ENCODE data around the gene ASB2. TPM values are rescaled to one million over a fixed set of nuclear protein-coding genes. Genes with fewer than 3 reads are reported as not detected.

ASB2 gene
- total and polyA plus RNA-seq, 2 of the 8 experiments (the other 6 are each of a cell fraction or from before 2014, with no cell fraction given): 1.0 to 2.1 TPM

DNA sequence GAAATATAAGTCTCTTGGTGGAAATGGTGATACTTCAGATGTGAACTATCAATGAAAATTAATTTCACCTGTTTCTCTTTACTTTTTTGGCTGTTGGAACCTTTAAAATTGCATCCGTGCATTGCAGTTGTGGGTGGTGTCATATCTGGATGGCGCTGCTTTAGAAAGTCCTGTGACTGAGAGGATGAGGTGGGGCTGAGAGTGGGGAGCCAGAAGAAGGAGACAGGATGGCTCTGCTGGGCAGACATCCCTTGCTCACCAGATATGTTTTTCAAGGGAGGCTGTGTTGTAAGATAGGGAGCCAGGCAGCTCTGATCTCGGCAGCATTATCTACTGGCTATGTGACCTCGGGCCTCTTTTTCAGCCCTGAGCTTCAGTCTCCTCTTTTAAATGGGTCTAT, 12.7 kb downstream of the ASB2 start:
- FAIRE-seq: no peak
- H3K4ac ChIP-seq (replicated peaks; ENCODE audit: insufficient read length, low read depth, low read length): no peak overlapping the region
- no peak overlapping the region for H3K4me3 ChIP-seq (ENCODE audit: extremely low read depth in 1 of 4, insufficient read depth in 2 of 4, low read depth in 3 of 4, low read length in 4 of 4)
- no peak overlapping the region for H2BK15ac ChIP-seq (ENCODE audit: low read length)
- no peak overlapping the region for H4K8ac ChIP-seq (ENCODE audit: extremely low read depth, insufficient read depth, low read length)
- no peak overlapping the region for H2AFZ ChIP-seq (ENCODE audit: low read length)
- H3K23me2 ChIP-seq (ENCODE audit: low read depth, low read length): peaks cover 3% of the 10 kb centered on the region; the same call in 1 of the 2 replicates
- H3K27me3 ChIP-seq (replicated peaks in 1 of 4; ENCODE audit: control insufficient read depth in 3 of 4, extremely low read depth in 1 of 4, insufficient read depth in 3 of 4, low read length in 3 of 4): peaks cover 0 to 1% (median 0%) of the 10 kb centered on the region in 4 experiments; a peak in 1 of 7 replicates
- H3K79me2 ChIP-seq (ENCODE audit: control insufficient read depth in 1 of 2, insufficient read depth in 2 of 2, low read length in 2 of 2): no peaks in the 10 kb centered on the region
- no peak overlapping the region for H4K5ac ChIP-seq (ENCODE audit: insufficient read length, low read depth, low read length)
- ChIA-PET CTCF (ENCODE audit: partially characterized antibody) (interaction anchor here (0.9 to 8.0 kb wide), 5 partner anchors 15 to 39 kb away, joined by 3 to 37 read pairs (median 4); no protein-coding TSS in a partner anchor), POLR2A (ENCODE audit: partially characterized antibody) (interaction anchor here (1.0 kb wide), 1 partner anchor 11 kb away, joined by 3 read pairs; no protein-coding TSS in a partner anchor)
- 85% methylated on average over 4 of the region's 4 CpGs; no CpG with 5 or more reads in 1 of the 2 experiments for WGBS, 2 experiments (ENCODE audit: extremely low coverage in 1 of 2, insufficient coverage in 1 of 2, insufficient read length in 1 of 2, insufficient replicate concordance in 2 of 2, low coverage in 1 of 2, low lambda C conversion rate in 2 of 2, missing lambda C conversion rate in 1 of 2)
- no peak for DNase-seq (ENCODE audit: low read depth in 1 of 2, low spot score in 2 of 2)
- no peak overlapping the region for H3K23ac ChIP-seq (ENCODE audit: insufficient read length)
- no peak overlapping the region for H2BK12ac ChIP-seq (ENCODE audit: low read depth, low read length)
- H4K20me1 ChIP-seq (replicated peaks in 1 of 2; ENCODE audit: control insufficient read depth in 1 of 2, insufficient read depth in 2 of 2, low read length in 2 of 2): no peaks in the 10 kb centered on the region
- H2BK120ac ChIP-seq (replicated peaks; ENCODE audit: low read depth, low read length): no peak overlapping the region
- H2AK5ac ChIP-seq (ENCODE audit: low read depth, low read length): no peak overlapping the region
- H3K18ac ChIP-seq (ENCODE audit: extremely low read depth, low read length): no peak overlapping the region
- no peak overlapping the region for H3K27ac ChIP-seq (ENCODE audit: low read depth, low read length)
- no peak overlapping the region for H2BK5ac ChIP-seq (ENCODE audit: low read depth, low read length)
- no peaks in the 10 kb centered on the region for H3K79me1 ChIP-seq (ENCODE audit: low read depth, low read length)
- no peak overlapping the region for H3K56ac ChIP-seq (replicated peaks; ENCODE audit: insufficient read length, low read depth, low read length)
- no peaks in the 10 kb centered on the region for H3K9me3 ChIP-seq (ENCODE audit: insufficient read depth in 2 of 2, low read depth in 1 of 2, low read length in 1 of 2)
- no peak overlapping the region for H3K14ac ChIP-seq (ENCODE audit: insufficient read length)
- H4K91ac ChIP-seq (replicated peaks; ENCODE audit: insufficient read length, low read length): no peak overlapping the region
- no peak overlapping the region for H2BK20ac ChIP-seq (ENCODE audit: low read length)
- peaks cover 0 to 7% (median 5%) of the 10 kb centered on the region in 4 experiments; a peak in 5 of 7 replicates for H3K4me1 ChIP-seq (replicated peaks in 1 of 4; ENCODE audit: control insufficient read depth in 3 of 4, insufficient read depth in 4 of 4, low read length in 3 of 4)
- no peaks in the 10 kb centered on the region for H3K36me3 ChIP-seq (ENCODE audit: control insufficient read depth in 2 of 4, insufficient read depth in 4 of 4, low read length in 3 of 4)
- no peak overlapping the region for H3K9ac ChIP-seq (replicated peaks in 1 of 4; ENCODE audit: extremely low read depth in 1 of 4, low read depth in 3 of 4, low read length in 3 of 4)
- no peak overlapping the region for H3K4me2 ChIP-seq (ENCODE audit: insufficient read depth in 1 of 2, low read depth in 2 of 2, low read length in 2 of 2)
- TF ChIP-seq SP2 (IDR thresholded peaks at IDR 0.05; ENCODE audit: low read length) (no peak), RFX5 (IDR thresholded peaks at IDR 0.05; ENCODE audit: borderline replicate concordance, low read depth, low read length) (no peak), SP1 (IDR thresholded peaks at IDR 0.05; ENCODE audit: low read depth, low read length) (no peak), NRF1 (IDR thresholded peaks at IDR 0.05; ENCODE audit: low read depth, low read length) (no peak), CHD1 (IDR thresholded peaks at IDR 0.05; ENCODE audit: low read depth, low read length) (no peak), TEAD4 (IDR thresholded peaks at IDR 0.05; ENCODE audit: low read depth, low read length) (no peak), SP4 (IDR thresholded peaks at IDR 0.05; ENCODE audit: low read length) (no peak), SRF (IDR thresholded peaks at IDR 0.05; ENCODE audit: low read depth, low read length) (no peak), KDM1A (IDR thresholded peaks at IDR 0.05; ENCODE audit: borderline replicate concordance, low read length) (no peak), TAF7 (optimal IDR thresholded peaks at IDR 0.05; ENCODE audit: borderline replicate concordance, low read depth, low read length) (no peak)
